OCI-LY1 (cell line): ENCODE data around the gene CCDC192.

ENCODE experiments used
- H2AFZ ChIP-seq: fragments of 200-600 bp; sonication (generic), shearing (Covaris generic); 2 replicates; pipeline ENCODE4 v1.6.0; 2014; ENCODE audit warnings: antibody characterized with exemption, mild to moderate bottlenecking, low read length
- H3F3A ChIP-seq: fragments of 200-600 bp; sonication (generic), shearing (Covaris generic); 2 replicates; pipeline ENCODE4 v1.6.0; 2014; ENCODE audit warnings: mild to moderate bottlenecking, antibody characterized with exemption, low read length, moderate library complexity; ENCODE audit not compliant: insufficient read depth
- H3K27ac ChIP-seq: fragments of 200-600 bp; sonication (generic); 2 replicates; pipeline ENCODE4 v1.5.1; 2014; ENCODE audit warnings: low read length, mixed run types, mild to moderate bottlenecking, low read depth; ENCODE audit not compliant: poor library complexity, severe bottlenecking
- H3K27me3 ChIP-seq: fragments of 200-600 bp; sonication (generic); 2 replicates; pipeline ENCODE4 v1.6.0; 2014; ENCODE audit warnings: antibody characterized with exemption, mild to moderate bottlenecking, low read length, moderate library complexity; ENCODE audit not compliant: insufficient read depth
- H3K36me3 ChIP-seq: fragments of 200-600 bp; sonication (generic); 2 replicates; pipeline ENCODE4 v1.6.1; 2014; ENCODE audit warnings: mild to moderate bottlenecking, antibody characterized with exemption, low read length, moderate library complexity, mixed read lengths; ENCODE audit not compliant: insufficient read depth
- H3K4me1 ChIP-seq: fragments of 200-600 bp; sonication (generic); 2 replicates; pipeline ENCODE4 v1.5.1; 2014; ENCODE audit warnings: mild to moderate bottlenecking, low read length, moderate library complexity; ENCODE audit not compliant: insufficient read depth, severe bottlenecking
- H3K4me2 ChIP-seq: fragments of 200-600 bp; sonication (generic), shearing (Covaris generic); 2 replicates; pipeline ENCODE4 v1.6.1; 2014; ENCODE audit warnings: low read length
- H3K4me3 ChIP-seq: fragments of 200-600 bp; sonication (generic); 2 replicates; pipeline ENCODE4 v1.5.1; 2014; ENCODE audit warnings: low read length, low read depth, mild to moderate bottlenecking, mixed read lengths; ENCODE audit not compliant: poor library complexity, severe bottlenecking
- H3K79me2 ChIP-seq: fragments of 200-600 bp; shearing (Covaris generic); 2 replicates; pipeline ENCODE4 v1.6.1; 2016; ENCODE audit warnings: mixed run types, low read length, mixed read lengths; ENCODE audit not compliant: insufficient read depth
- H3K9ac ChIP-seq: fragments of 200-600 bp; sonication (generic), shearing (Covaris generic); 2 replicates; pipeline ENCODE4 v1.6.1; 2014; ENCODE audit warnings: mild to moderate bottlenecking, low read length, mixed read lengths
- H3K9me2 ChIP-seq: fragments of 200-600 bp; sonication (generic), shearing (Covaris generic); 2 replicates; pipeline ENCODE4 v1.6.1; 2014; ENCODE audit warnings: low read depth, mild to moderate bottlenecking, low read length, mixed read lengths
- H3K9me3 ChIP-seq: fragments of 200-600 bp; shearing (Covaris generic); 2 replicates; pipeline ENCODE4 v1.6.1; 2014; ENCODE audit warnings: low read length, mixed read lengths
- H4K20me1 ChIP-seq: fragments of 200-600 bp; sonication (generic), shearing (Covaris generic); 2 replicates; pipeline ENCODE4 v1.6.0; 2016; ENCODE audit warnings: mild to moderate bottlenecking, low read length; ENCODE audit not compliant: insufficient read depth
- CTCF ChIP-seq: fragments of 200-600 bp; sonication (generic), shearing (Covaris generic); IDR thresholded peaks from 2 replicates; pipeline ENCODE4 v1.5.1; 2017; ENCODE audit warnings: mild to moderate bottlenecking, antibody characterized with exemption, low read length, moderate library complexity, mixed read lengths
- EZH2 ChIP-seq: fragments of 200-600 bp; sonication (generic), shearing (Covaris generic); IDR thresholded peaks from 2 replicates; pipeline ENCODE4 v1.8.0; 2017; ENCODE audit warnings: borderline replicate concordance, mixed run types, mild to moderate bottlenecking, antibody characterized with exemption, low read length, moderate library complexity, mixed read lengths

CCDC192 gene

GRCh38 chr5:127685662-127686061 lies 17.5 kb upstream of the CCDC192 start:
- no peak overlapping the region for H2AFZ ChIP-seq

DNA sequence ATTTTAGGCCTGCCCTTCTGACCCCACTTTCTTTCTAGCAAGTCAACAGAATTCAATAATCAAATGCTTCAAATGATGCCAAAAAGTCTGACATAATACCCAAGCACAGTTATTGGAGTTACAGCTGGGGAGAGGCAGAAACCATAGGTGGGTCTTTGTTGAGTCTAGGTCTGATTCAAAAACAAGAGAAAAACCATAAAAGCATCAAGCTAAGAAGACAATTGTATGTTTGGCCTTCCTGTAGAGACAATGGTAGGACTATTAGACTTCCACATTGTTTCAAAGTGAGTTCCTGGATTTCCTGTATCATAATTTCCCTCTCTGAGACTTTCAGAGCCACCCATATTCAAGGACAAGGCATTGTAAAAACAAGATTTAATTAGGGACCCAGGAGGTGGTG lies 16.8 kb upstream of the CCDC192 start:
- no peaks in the 10 kb centered on the region for H3F3A ChIP-seq
- peaks cover 1% of the 10 kb centered on the region for H3K4me1 ChIP-seq
- no peak overlapping the region for H3K27ac ChIP-seq
- H3K27me3 ChIP-seq = no peaks in the 10 kb centered on the region
- H3K4me3 ChIP-seq = no peak overlapping the region
- H3K79me2 ChIP-seq = no peaks in the 10 kb centered on the region
- H3K9ac ChIP-seq = no peak overlapping the region
- no peaks in the 10 kb centered on the region for H3K9me3 ChIP-seq
- H3K9me2 ChIP-seq = no peaks in the 10 kb centered on the region
- no peaks in the 10 kb centered on the region for H4K20me1 ChIP-seq
- H3K4me2 ChIP-seq = no peak overlapping the region
- no peaks in the 10 kb centered on the region for H3K36me3 ChIP-seq
- TF ChIP-seq EZH2 (no peak), CTCF (no peak)
- no peak overlapping the region for H2AFZ ChIP-seq

More at GRCh38 chr5:127685662-127686061, 17.5 kb upstream of the CCDC192 start:
- H3K9me2 ChIP-seq = no peaks in the 10 kb centered on the region
- H3K4me1 ChIP-seq = peaks cover 3% of the 10 kb centered on the region
- no peaks in the 10 kb centered on the region for H4K20me1 ChIP-seq
- no peaks in the 10 kb centered on the region for H3K79me2 ChIP-seq
- no peak overlapping the region for H3K27ac ChIP-seq
- H3K36me3 ChIP-seq = no peaks in the 10 kb centered on the region
- H3K4me3 ChIP-seq = no peak overlapping the region
- H3K4me2 ChIP-seq = no peak overlapping the region
- no peak overlapping the region for H3K9ac ChIP-seq
- no peaks in the 10 kb centered on the region for H3K9me3 ChIP-seq
- H3F3A ChIP-seq = no peaks in the 10 kb centered on the region
- no peak for TF ChIP-seq EZH2
- TF ChIP-seq CTCF = no peak
- no peaks in the 10 kb centered on the region for H3K27me3 ChIP-seq

DNA sequence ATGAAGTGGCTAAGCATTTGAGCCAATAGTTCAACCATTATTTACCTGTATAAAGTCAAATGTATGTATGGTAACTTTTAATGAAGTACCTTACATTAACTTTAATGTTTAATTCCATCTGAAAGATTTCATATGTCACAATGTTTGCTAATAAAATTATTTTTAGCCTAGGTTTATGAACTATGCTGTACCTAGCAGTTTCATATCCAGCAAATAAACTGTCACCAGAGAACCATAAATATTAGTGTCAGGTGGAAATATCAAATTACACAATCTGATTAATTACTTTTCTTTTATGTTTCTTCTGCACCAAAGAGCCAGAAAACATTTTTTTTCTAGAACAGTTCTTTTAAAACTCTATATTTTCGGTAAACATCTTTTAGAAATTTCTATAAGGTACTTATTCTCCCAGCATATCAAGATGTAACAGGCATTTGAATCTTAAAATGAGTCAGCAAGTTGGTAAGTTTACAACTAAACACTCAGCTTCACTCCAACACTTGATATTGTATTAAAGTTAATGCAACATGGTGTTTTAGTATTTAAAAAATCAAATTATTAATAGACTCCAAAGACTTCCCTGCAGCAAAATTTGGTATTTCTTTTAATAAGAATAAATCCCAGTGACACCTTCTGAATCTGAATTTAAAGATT lies 8.5 kb upstream of the CCDC192 start:
- H4K20me1 ChIP-seq = no peaks in the 10 kb centered on the region
- H3K4me2 ChIP-seq = no peak overlapping the region
- H3K27me3 ChIP-seq = no peaks in the 10 kb centered on the region
- H2AFZ ChIP-seq = no peak overlapping the region
- H3K4me1 ChIP-seq = no peaks in the 10 kb centered on the region
- no peaks in the 10 kb centered on the region for H3F3A ChIP-seq
- no peak overlapping the region for H3K27ac ChIP-seq
- H3K36me3 ChIP-seq = no peaks in the 10 kb centered on the region
- H3K4me3 ChIP-seq = no peak overlapping the region
- H3K9ac ChIP-seq = no peak overlapping the region
- no peaks in the 10 kb centered on the region for H3K79me2 ChIP-seq
- H3K9me2 ChIP-seq = no peaks in the 10 kb centered on the region
- H3K9me3 ChIP-seq = no peaks in the 10 kb centered on the region
- TF ChIP-seq EZH2 (no peak), CTCF (no peak)
